Measurements from ENCODE around the gene ATXN3L. TPM values are rescaled to one million over a fixed set of nuclear protein-coding genes. Genes with fewer than 3 reads are reported as not detected.
"Not testable (repeated sequence)": the region's sequence is repeated elsewhere in the genome, so short reads cannot be mapped to it uniquely, and the experiment has no call there.

ATXN3L gene
- total RNA-seq, 2 experiments from 2014 or later: not detected

GRCh38 chrX:13338996-13339515 is 19.2 kb upstream of the ATXN3L start:
- Mint-ChIP-seq H3K9me3 (no peaks in the 10 kb centered on the region), H3K27ac (no peak overlapping the region), H3K4me3 (no peak overlapping the region), H3K36me3 (ENCODE audit: low read depth) (no peaks in the 10 kb centered on the region), H3K27me3 (no peaks in the 10 kb centered on the region), H3K4me1 (no peaks in the 10 kb centered on the region)
- CTCF ChIA-PET: interaction anchor here (0.8 kb wide), 1 partner anchor 393 kb away, joined by 3 read pairs; no protein-coding TSS in a partner anchor
- DNase-seq: no peak
- POLR2A ChIA-PET: no interaction called here

- Mint-ChIP-seq H3K4me3 (no peak overlapping the region), H3K27me3 (no peaks in the 10 kb centered on the region), H3K4me1 (no peaks in the 10 kb centered on the region), H3K9me3 (peaks cover 2% of the 10 kb centered on the region), H3K27ac (no peak overlapping the region), H3K36me3 (ENCODE audit: low read depth) (no peaks in the 10 kb centered on the region)
- DNase-seq: no peak
- ChIA-PET POLR2A (interaction anchor here (0.7 kb wide), 1 partner anchor 53 kb away, joined by 3 read pairs; no protein-coding TSS in a partner anchor), CTCF (no interaction called here)
Measured at GRCh38 chrX:13334491-13334890, 14.6 kb upstream of the ATXN3L start.

- no peak for DNase-seq
- Mint-ChIP-seq H3K27ac (no peak overlapping the region), H3K4me3 (no peak overlapping the region), H3K4me1 (no peaks in the 10 kb centered on the region), H3K27me3 (no peaks in the 10 kb centered on the region), H3K36me3 (ENCODE audit: low read depth) (no peaks in the 10 kb centered on the region), H3K9me3 (peaks cover 2% of the 10 kb centered on the region)
- ChIA-PET CTCF (no interaction called here), POLR2A (no interaction called here)
Measured at GRCh38 chrX:13330446-13330845, 10.6 kb upstream of the ATXN3L start.

- Mint-ChIP-seq H3K36me3 (ENCODE audit: low read depth) (no peaks in the 10 kb centered on the region), H3K4me1 (no peaks in the 10 kb centered on the region)
Measured at GRCh38 chrX:13327666-13328065, 7.8 kb upstream of the ATXN3L start.

GRCh38 chrX:13323241-13323640 is 3.4 kb upstream of the ATXN3L start:
- no peak overlapping the region for H3K27ac Mint-ChIP-seq
- H3K9me3 Mint-ChIP-seq: no peaks in the 10 kb centered on the region
- ChIA-PET CTCF (no interaction called here), POLR2A (no interaction called here)
- no peaks in the 10 kb centered on the region for H3K36me3 Mint-ChIP-seq (ENCODE audit: low read depth)
- H3K4me3 Mint-ChIP-seq: no peak overlapping the region
- H3K4me1 Mint-ChIP-seq: no peaks in the 10 kb centered on the region
- no peak for DNase-seq
- H3K27me3 Mint-ChIP-seq: no peaks in the 10 kb centered on the region

More at GRCh38 chrX:13327666-13328065, 7.8 kb upstream of the ATXN3L start:
- Mint-ChIP-seq H3K27me3 (no peaks in the 10 kb centered on the region), H3K4me3 (no peak overlapping the region), H3K27ac (no peak overlapping the region), H3K9me3 (peaks cover 2% of the 10 kb centered on the region)
- DNase-seq: no peak
- ChIA-PET CTCF (no interaction called here), POLR2A (no interaction called here)

GRCh38 chrX:13317366-13317765 is 2.5 kb downstream of the ATXN3L start:
- no peaks in the 10 kb centered on the region for H3K4me1 Mint-ChIP-seq
- POLR2A ChIA-PET: no interaction called here
- H3K27ac Mint-ChIP-seq: no peak overlapping the region

GRCh38 chrX:13311560-13311959 is 8.3 kb downstream of the ATXN3L start:
- H3K27me3 Mint-ChIP-seq: no peaks in the 10 kb centered on the region
- CTCF ChIA-PET: no interaction called here

More at GRCh38 chrX:13317366-13317765, 2.5 kb downstream of the ATXN3L start:
- CTCF ChIA-PET: no interaction called here
- no peak for DNase-seq
- Mint-ChIP-seq H3K36me3 (ENCODE audit: low read depth) (no peaks in the 10 kb centered on the region), H3K9me3 (no peaks in the 10 kb centered on the region), H3K4me3 (no peak overlapping the region), H3K27me3 (no peaks in the 10 kb centered on the region)

GRCh38 chrX:13309631-13310030 is 10.2 kb downstream of the ATXN3L start:
- no peaks in the 10 kb centered on the region for H3K9me3 Mint-ChIP-seq
- no peak for DNase-seq
- H3K27ac Mint-ChIP-seq: no peak overlapping the region
- no peak overlapping the region for H3K4me3 Mint-ChIP-seq
- CTCF ChIA-PET: no interaction called here
- H3K36me3 Mint-ChIP-seq (ENCODE audit: low read depth): no peaks in the 10 kb centered on the region
- no peaks in the 10 kb centered on the region for H3K27me3 Mint-ChIP-seq
- POLR2A ChIA-PET: no interaction called here
- no peaks in the 10 kb centered on the region for H3K4me1 Mint-ChIP-seq

More at GRCh38 chrX:13311560-13311959, 8.3 kb downstream of the ATXN3L start:
- no peaks in the 10 kb centered on the region for H3K9me3 Mint-ChIP-seq
- H3K4me3 Mint-ChIP-seq: no peak overlapping the region
- no peaks in the 10 kb centered on the region for H3K4me1 Mint-ChIP-seq
- DNase-seq: no peak
- no peaks in the 10 kb centered on the region for H3K36me3 Mint-ChIP-seq (ENCODE audit: low read depth)
- POLR2A ChIA-PET: no interaction called here
- no peak overlapping the region for H3K27ac Mint-ChIP-seq

- Mint-ChIP-seq H3K36me3 (ENCODE audit: low read depth) (peaks cover 4% of the 10 kb centered on the region), H3K4me1 (peaks cover 4% of the 10 kb centered on the region), H3K27me3 (no peaks in the 10 kb centered on the region), H3K27ac (no peak overlapping the region), H3K9me3 (no peaks in the 10 kb centered on the region), H3K4me3 (no peak overlapping the region)
- POLR2A ChIA-PET: no interaction called here
- CTCF ChIA-PET: no interaction called here
- no peak for DNase-seq
Measured at GRCh38 chrX:13307041-13307440, 12.8 kb downstream of the ATXN3L start.

- Mint-ChIP-seq H3K4me1 (peaks cover 15% of the 10 kb centered on the region), H3K27me3 (no peaks in the 10 kb centered on the region), H3K36me3 (ENCODE audit: low read depth) (peaks cover 4% of the 10 kb centered on the region), H3K4me3 (no peak overlapping the region), H3K27ac (no peak overlapping the region), H3K9me3 (no peaks in the 10 kb centered on the region)
- ChIA-PET POLR2A (no interaction called here), CTCF (no interaction called here)
- no peak for DNase-seq
Measured at GRCh38 chrX:13305108-13305507, 14.7 kb downstream of the ATXN3L start.

- ChIA-PET POLR2A (no interaction called here), CTCF (no interaction called here)
- H3K4me1 Mint-ChIP-seq: peaks cover 18% of the 10 kb centered on the region
- H3K27me3 Mint-ChIP-seq: no peaks in the 10 kb centered on the region
- H3K36me3 Mint-ChIP-seq (ENCODE audit: low read depth): peaks cover 4% of the 10 kb centered on the region
- no peak overlapping the region for H3K4me3 Mint-ChIP-seq
- no peaks in the 10 kb centered on the region for H3K9me3 Mint-ChIP-seq
- H3K27ac Mint-ChIP-seq: no peak overlapping the region
- DNase-seq: no peak
Measured at GRCh38 chrX:13304052-13304451, 15.8 kb downstream of the ATXN3L start.

- DNase-seq; H3K27ac Mint-ChIP-seq; CTCF ChIA-PET; H3K36me3 Mint-ChIP-seq (ENCODE audit: low read depth); H3K4me3 Mint-ChIP-seq; H3K27me3 Mint-ChIP-seq; POLR2A ChIA-PET; H3K9me3 Mint-ChIP-seq: not testable (repeated sequence)
- H3K4me1 Mint-ChIP-seq: peaks cover 18% of the 10 kb centered on the region
Measured at GRCh38 chrX:13303248-13303647, 16.6 kb downstream of the ATXN3L start.

GRCh38 chrX:13298836-13299235 is 21.0 kb downstream of the ATXN3L start:
- H3K27ac Mint-ChIP-seq: no peak overlapping the region

GRCh38 chrX:13295841-13296240 is 24.0 kb downstream of the ATXN3L start:
- CTCF ChIA-PET: no interaction called here
- Mint-ChIP-seq H3K4me3 (no peak overlapping the region), H3K36me3 (ENCODE audit: low read depth) (no peaks in the 10 kb centered on the region), H3K9me3 (no peaks in the 10 kb centered on the region), H3K27me3 (no peaks in the 10 kb centered on the region), H3K27ac (no peak overlapping the region), H3K4me1 (peaks cover 9% of the 10 kb centered on the region)
- no peak for DNase-seq
- POLR2A ChIA-PET: no interaction called here

More at GRCh38 chrX:13298836-13299235, 21.0 kb downstream of the ATXN3L start:
- no peak for DNase-seq
- Mint-ChIP-seq H3K27me3 (no peaks in the 10 kb centered on the region), H3K36me3 (ENCODE audit: low read depth) (peaks cover 4% of the 10 kb centered on the region), H3K4me3 (no peak overlapping the region), H3K9me3 (no peaks in the 10 kb centered on the region), H3K4me1 (peaks cover 18% of the 10 kb centered on the region)
- CTCF ChIA-PET: no interaction called here
- POLR2A ChIA-PET: no interaction called here

Measured in activated CD4-positive, alpha-beta memory T cell treated with anti-CD3 and anti-CD28 coated beads, Interleukin-2, amount 10 ng/mL, durations not matched to agents 7 days and 5 days (primary cell).